ENCODE results near the gene TMCC1. TPM values are rescaled to one million over a fixed set of nuclear protein-coding genes. Genes with fewer than 3 reads are reported as not detected.

The TMCC1 gene
- total and polyA plus RNA-seq, 3 donors from 2014 or later: 46.0 to 119 (median 60.4) TPM

DNA sequence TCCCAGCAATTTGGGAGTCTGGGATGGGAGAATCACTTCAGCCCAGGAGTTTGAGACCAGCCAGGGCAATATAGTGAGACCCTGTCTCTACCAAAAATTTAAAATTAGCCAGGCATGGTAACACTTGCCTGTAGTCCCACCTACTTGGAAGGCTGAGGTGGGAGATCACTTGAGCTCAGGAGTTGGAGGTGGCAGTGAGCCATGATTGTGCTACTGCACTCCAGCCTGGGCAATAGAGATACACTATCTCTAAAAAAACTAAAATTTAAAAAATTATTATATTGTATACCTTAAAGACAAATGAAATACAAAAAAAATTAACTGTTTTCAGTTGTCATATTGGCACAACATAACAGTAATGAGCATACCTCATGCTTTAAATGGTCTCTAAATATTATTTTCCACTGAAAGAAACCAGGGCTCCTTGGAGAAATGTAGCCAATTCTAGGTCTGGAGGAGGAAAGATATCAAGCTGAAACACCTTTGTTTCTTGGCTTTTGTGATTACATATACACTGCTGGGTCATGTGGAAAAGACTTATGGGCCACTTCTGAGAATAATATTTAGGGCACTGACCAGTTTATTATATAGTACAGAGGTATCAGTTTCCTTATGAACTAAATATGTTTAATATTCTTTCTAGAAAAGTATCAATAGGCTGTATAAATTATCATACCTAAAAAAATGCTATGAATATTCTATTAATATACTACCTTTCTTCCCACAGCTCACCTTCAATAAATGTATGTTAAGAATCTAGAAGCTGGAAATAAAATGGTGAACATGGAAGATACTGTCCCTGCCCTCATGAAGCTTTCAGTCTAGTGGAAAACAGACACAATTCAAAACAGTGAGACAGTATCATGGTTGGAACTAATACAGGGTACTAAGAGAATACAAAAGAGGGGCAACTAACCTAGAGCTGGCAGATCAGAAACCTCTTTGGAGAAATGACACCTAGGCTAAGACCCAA is 119.5 kb downstream of the TMCC1 start:
- Histone ChIP-seq H3K4me1 (peaks cover 11% of the 10 kb centered on the region), H3K9me3 (no peaks in the 10 kb centered on the region), H3K4me3 (no peak overlapping the region), H3K36me3 (ENCODE audit: low read depth, missing control alignments) (no peaks in the 10 kb centered on the region), H3K27me3 (no peaks in the 10 kb centered on the region), H3K27ac (no peak overlapping the region)
- intact Hi-C loops (cut with DNase I; ENCODE audit: low total_unique reads): no loop called here
- no peak for DNase-seq
- no peak for TF ChIP-seq POLR2A (IDR thresholded peaks at IDR 0.05)
- TF ChIP-seq CTCF (IDR thresholded peaks at IDR 0.05): no peak

GRCh38 chr3:129770604-129771003 is 122.9 kb downstream of the TMCC1 start:
- intact Hi-C loops (cut with DNase I; ENCODE audit: low total_unique reads): no loop called here
- Histone ChIP-seq H3K36me3 (ENCODE audit: low read depth, missing control alignments) (no peaks in the 10 kb centered on the region), H3K4me3 (no peak overlapping the region), H3K27me3 (no peaks in the 10 kb centered on the region), H3K9me3 (no peaks in the 10 kb centered on the region), H3K4me1 (no peaks in the 10 kb centered on the region), H3K27ac (no peak overlapping the region)
- no peak for DNase-seq
- TF ChIP-seq POLR2A (IDR thresholded peaks at IDR 0.05) (no peak), CTCF (IDR thresholded peaks at IDR 0.05) (no peak)
- WGBS, 2 donors: 94 to 97% methylated on average over 3 of the region's 3 CpGs

DNA sequence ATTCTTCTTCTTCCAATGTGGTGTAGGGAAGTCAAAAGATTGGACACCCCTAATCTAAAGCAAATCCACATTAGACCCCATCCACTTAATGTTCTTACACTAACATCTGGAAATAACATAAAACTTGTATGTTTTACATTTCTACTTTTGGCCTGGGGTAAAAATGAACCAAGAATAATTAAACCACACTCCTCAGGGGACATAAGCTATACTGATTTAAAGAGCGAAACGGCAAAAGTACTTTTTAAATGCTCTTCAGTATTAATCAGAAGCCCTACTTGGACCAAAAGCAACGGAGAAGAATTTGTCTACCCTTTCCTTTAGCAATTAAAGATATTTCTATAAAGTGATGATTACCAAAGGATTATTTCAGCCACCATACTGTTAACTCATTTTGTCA is 123.9 kb downstream of the TMCC1 start:
- Histone ChIP-seq H3K4me3 (no peak overlapping the region), H3K27ac (no peak overlapping the region), H3K9me3 (no peaks in the 10 kb centered on the region), H3K36me3 (ENCODE audit: low read depth, missing control alignments) (no peaks in the 10 kb centered on the region), H3K27me3 (no peaks in the 10 kb centered on the region), H3K4me1 (no peaks in the 10 kb centered on the region)
- TF ChIP-seq POLR2A (IDR thresholded peaks at IDR 0.05) (no peak), CTCF (IDR thresholded peaks at IDR 0.05) (no peak)
- 93% methylated on average over 3 of the region's 3 CpGs for WGBS, 2 donors
- no peak for DNase-seq
- intact Hi-C loops (cut with DNase I; ENCODE audit: low total_unique reads): no loop called here

DNA sequence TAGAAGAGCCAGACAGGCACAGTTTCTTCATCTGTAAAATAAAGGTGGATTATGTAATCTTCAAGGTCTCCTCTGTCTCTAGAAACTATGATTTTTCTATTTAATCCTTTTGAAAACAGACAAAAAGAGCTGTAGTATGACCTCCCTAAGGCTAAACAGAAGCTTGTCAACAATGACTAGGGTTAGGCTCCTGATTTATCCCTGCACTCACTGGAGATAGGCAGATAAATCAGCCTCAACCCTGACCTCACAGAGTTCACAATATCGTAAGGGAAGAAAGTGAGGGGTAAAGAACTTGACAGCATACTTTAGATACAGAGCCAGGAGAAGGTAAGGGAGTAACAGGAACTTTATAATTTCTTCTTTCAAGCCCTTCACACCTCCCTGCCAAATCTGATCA is 124.8 kb downstream of the TMCC1 start:
- no peaks in the 10 kb centered on the region for H3K9me3 ChIP-seq
- TF ChIP-seq POLR2A (IDR thresholded peaks at IDR 0.05) (no peak), CTCF (IDR thresholded peaks at IDR 0.05) (no peak)
- H3K4me3 ChIP-seq: no peak overlapping the region
- no peak for DNase-seq
- no peaks in the 10 kb centered on the region for H3K27me3 ChIP-seq
- WGBS, 2 donors: 70 to 81% methylated on average over 1 of the region's 1 CpG
- H3K27ac ChIP-seq: no peak overlapping the region
- no peaks in the 10 kb centered on the region for H3K36me3 ChIP-seq (ENCODE audit: low read depth, missing control alignments)
- intact Hi-C loops (cut with DNase I; ENCODE audit: low total_unique reads): no loop called here
- H3K4me1 ChIP-seq: no peaks in the 10 kb centered on the region

GRCh38 chr3:129766135-129766534 is 127.4 kb downstream of the TMCC1 start:
- intact Hi-C loops (cut with DNase I; ENCODE audit: low total_unique reads): no loop called here
- H3K36me3 ChIP-seq (ENCODE audit: low read depth, missing control alignments): no peaks in the 10 kb centered on the region
- no peak overlapping the region for H3K4me3 ChIP-seq
- no peaks in the 10 kb centered on the region for H3K4me1 ChIP-seq
- WGBS, 2 donors: 77 to 78% methylated on average over 2 of the region's 2 CpGs
- TF ChIP-seq CTCF (IDR thresholded peaks at IDR 0.05) (no peak), POLR2A (IDR thresholded peaks at IDR 0.05) (no peak)
- H3K27ac ChIP-seq: no peak overlapping the region
- DNase-seq: no peak
- no peaks in the 10 kb centered on the region for H3K9me3 ChIP-seq
- no peaks in the 10 kb centered on the region for H3K27me3 ChIP-seq
